ENCODE measurements around the gene NAV3.
A peak's percentile ranks its signal among the peaks of the same experiment; 100 is the strongest.

NAV3 gene

DNA sequence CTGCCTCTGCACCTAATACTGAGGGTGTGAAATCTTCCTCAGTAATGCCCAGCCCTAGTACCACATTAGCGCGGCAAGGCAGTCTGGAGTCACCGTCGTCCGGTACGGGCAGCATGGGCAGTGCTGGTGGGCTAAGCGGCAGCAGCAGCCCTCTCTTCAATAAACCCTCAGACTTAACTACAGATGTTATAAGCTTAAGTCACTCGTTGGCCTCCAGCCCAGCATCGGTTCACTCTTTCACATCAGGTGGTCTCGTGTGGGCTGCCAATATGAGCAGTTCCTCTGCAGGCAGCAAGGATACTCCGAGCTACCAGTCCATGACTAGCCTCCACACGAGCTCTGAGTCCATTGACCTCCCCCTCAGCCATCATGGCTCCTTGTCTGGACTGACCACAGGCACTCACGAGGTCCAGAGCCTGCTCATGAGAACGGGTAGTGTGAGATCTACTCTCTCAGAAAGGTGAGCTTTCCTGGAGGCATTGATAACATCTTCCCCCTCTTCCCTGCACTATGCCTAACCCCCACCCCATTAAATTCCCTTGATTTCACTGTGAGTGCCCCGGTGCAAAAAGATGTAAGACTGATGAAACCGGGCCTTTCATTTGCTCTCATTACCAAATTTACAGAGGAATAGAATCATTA lies 291.4 kb downstream of the NAV3 start:
- no peak for DNase-seq

DNA sequence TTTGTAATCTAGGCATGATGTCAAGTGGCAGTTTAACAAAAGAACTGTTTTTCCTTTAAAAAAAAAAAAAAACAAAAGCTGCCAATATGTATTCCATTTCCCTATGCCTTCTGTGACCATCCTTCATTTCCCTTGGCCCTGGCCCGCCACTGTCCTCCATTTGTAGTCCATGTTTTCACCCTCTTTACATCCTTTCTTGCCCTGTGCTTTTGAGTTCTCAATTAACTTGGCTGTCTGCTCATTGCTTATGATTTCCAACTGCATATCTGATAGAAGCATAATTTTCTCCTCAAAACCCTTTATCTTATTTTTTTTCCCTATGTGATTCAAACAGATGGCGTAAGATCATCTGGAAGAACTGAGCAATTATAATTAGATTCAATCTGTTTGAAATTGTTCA lies 297.5 kb downstream of the NAV3 start:
- DNase-seq: no peak

DNA sequence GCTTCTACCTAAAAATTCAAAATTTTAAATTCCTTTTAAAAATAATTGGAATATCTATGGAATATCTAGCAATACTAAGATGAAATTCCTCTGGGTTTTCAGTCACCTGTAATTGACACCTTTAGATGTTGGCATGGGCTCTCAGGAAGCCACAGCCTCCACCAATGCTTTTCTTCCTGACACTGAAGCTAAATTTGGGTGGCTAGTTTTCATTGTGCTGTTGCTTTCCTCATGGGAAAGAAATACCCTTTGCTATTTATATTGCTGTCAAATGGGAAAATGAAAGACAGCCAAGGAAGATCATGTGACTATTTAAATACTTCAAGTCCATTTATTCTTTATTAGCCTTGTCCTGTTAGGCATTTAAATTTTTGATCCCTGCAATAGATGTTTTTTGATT lies 313.0 kb downstream of the NAV3 start:
- DNase-seq: no peak

DNA sequence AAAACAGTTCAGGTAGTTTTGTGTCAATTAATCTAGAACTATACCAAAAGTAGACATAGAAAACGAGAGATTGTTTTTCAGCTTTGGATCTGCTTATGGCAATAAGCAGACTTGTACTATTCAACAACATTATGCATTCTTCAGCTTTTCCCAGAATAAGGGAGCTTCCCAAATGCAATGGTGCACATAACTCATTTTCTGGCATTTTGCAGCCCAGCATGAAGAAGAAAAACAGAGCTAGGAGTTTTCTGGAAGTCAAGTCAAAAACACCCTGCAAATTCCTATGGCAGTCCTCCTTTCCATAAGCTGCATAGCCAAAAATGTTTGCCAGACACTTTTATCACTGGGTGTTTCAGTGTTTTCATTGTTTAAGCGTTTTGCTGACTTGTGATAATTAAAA lies 314.7 kb downstream of the NAV3 start:
- DNase-seq: no peak

DNA sequence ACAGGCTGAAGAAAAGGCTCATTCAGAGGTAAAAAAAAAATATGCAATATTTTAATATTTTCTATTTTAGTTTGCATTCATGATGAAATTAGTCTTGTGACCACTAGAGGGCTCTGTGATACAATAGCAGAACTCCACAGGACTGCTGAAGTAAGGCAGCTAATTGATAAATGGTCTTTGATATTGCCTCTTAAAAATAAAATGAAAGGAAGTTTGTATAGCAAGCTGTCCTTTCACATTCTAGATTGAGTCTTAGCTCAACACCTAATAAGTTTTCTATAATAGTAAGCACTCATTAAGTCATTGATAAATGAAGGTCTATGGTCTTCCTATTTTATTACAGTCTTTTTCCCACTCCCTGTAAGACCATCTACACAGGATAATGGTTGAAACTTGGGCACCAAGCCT lies 315.7 kb downstream of the NAV3 start:
- peak; percentile 58 for DNase-seq

DNA sequence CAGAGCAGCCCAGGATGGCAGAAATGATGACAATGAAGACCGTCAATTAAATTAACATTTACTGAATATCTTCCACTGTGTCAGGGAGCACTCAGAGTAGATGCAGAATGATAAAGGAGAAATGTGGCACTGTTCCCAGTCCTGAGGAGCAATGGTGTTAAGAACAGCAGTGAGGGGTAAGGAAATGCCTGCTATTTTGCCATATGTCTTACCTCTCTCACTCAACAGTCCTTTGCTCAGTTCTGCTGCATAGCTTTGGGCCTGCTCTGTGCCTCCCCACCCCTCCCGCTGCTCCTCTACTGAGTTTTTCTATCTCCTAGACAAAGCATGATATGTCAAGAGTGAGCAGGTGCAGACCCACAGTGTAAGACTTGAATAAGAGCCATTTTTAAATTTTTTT lies 318.8 kb downstream of the NAV3 start:
- DNase-seq: no peak

DNA sequence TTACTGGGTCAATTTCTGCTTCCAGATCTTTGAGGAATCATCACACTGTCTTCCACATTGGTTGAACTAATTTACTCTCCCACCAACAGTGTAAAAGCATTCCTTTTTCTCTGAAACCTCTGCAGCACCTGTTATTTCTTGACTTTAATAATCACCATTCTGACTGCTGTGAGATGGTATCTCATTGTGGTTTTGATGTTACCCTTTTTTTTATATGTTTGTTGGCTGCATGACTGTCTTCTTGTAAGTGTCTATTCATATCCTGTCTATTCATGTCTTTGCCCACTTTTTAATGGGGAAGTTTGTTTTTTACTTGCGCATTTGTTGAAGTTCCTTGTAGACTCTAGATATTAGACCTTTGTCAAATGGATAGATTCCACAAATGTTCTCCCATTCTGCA lies 324.9 kb downstream of the NAV3 start:
- no peak for DNase-seq

DNA sequence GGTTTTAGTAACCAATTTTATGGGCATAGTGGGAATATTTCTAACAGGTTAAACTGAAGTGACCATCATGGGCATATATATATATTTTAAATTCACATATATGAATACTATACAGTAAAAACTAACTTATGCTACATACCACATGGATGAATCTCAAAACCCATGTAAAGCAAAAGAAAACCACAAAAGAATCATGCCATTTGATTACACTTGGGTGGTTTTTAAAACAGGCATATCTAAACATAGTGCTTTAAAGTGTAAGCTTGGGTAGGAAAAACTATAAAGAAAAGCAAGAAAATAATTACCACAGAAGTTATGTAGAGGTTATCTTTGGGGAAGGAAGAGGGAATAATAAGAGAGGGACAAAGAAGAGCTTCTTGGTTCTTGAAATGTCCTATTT lies 326.1 kb downstream of the NAV3 start:
- no peak for DNase-seq

DNA sequence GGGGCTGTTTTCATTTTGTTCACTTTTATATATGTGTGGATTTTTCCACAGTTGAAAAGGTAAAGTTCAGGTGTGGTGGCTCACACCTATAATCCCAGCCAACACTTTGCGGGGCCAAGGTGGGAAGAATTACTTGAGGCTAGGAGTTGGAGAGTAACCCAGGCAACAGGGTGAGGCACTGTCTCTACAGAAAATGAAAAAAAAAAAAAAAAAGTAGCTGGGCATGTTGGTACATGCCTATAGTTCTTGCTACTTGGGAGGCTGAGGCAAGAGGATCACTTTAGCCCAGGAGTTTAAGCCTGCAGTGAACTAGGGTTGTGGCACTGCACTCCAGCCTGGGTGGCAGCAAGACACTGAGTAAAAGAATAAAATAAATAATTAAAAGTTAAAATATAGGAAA lies 326.5 kb downstream of the NAV3 start:
- no peak for DNase-seq

DNA sequence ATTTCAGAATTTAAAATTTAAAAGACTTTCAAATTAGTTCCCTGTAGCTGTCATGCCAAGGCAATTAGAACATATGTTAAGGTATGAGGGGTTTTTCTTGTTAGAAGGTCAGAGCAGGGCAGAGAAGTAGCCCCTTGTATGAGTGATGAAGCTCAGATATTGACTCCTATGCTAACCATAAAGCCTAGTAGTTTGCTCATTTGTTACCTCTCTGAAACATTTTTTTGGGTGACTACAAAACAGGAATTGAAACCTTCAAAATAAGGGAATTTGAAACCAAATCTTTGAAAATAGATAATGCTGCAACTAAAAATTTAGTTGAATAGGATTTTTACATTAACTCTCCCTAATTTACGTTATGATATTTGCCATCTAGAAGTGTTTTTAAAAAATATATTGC lies 333.5 kb downstream of the NAV3 start:
- no peak for DNase-seq

DNA sequence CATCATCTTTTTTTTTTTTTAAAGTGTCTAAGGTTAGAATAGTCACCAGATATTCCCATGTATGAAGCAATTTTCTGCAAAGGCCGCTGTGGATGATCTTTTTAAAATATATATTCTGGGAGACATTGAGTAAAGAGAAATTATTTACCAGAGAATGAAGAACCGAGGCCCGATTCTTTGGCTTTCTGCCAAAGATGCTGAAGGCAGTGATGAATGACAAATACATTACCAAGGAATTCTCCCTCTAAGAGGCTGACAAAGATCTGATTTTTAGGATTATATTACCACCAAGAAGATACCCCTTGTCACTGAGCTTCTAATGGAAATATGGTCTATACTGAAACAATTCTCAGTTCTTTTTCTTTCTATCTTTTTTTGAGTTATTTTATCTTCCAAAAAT lies 336.8 kb downstream of the NAV3 start:
- DNase-seq: no peak

DNA sequence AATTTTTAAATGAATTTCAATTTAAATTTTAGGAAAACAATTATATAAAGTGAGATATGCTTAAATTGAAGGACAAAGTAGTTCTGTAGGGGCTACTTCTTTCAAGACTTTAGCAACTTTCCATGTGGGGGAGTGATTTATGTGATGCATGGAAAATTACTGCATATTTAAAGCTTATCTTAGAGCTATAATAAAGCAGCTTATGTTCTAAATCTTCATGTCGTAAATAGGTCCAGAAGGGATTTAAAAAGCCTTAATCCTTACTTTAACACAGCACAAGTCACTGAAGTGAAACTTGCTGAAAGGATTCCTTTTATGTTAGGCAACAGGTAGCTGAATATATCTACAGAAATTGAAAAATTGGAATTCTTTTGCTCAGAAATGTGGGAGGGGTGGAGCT lies 340.4 kb downstream of the NAV3 start:
- DNase-seq: no peak

DNA sequence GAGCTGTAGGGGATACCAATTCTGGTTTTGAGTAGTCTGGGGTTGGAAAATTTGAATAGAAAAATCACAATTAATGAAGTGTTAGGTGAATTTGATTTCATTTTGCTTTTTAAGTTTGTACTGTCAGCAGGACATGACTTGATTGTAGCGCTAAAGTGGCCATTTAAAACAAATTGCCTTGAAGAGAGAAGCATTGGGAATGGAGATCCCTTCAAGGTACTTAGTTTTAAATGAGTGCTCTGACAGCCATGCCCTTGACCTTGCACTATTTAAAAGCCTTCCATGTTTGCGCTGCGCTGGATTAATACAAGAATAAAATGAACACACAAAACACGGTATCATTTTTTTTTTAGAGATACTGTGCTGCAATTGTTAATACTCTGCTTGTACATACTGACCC lies 345.9 kb downstream of the NAV3 start:
- no peak for DNase-seq

DNA sequence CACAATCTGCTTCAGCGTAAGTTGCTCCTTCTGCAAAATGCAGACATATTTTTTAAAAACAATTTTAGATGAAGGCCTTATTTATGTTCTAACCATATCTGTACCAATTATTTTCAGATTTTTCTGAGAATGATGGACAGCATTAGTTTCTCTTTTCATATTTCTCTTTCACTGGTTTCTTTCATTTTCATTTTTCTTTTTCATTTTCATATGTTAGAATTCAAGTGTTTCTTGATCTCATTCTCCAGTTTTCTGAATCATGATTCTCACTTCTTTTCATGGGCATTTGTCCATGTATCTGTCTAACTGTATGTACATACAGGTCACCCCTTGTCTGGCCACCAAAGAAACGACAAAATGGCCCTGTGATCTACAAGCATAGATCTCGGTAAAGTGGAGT lies 346.6 kb downstream of the NAV3 start:
- no peak for DNase-seq

DNA sequence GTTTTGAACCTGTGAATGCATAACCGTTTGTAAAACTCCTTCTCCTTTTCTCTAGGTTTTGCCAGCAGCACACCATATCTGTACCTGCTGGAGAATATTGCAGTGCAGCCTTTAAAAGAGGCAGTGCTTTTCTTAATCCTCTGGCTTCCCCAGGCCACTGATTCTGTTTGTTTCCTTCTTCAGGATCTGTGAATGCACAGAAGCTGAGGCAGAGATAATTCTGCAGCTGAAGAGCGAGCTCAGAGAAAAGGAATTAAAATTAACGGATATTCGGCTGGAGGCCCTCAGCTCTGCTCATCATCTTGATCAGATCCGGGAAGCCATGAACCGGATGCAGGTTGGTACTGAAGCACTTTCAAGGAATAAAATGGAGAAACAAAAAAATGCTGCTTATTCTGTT lies 348.7 kb downstream of the NAV3 start:
- DNase-seq: no peak

DNA sequence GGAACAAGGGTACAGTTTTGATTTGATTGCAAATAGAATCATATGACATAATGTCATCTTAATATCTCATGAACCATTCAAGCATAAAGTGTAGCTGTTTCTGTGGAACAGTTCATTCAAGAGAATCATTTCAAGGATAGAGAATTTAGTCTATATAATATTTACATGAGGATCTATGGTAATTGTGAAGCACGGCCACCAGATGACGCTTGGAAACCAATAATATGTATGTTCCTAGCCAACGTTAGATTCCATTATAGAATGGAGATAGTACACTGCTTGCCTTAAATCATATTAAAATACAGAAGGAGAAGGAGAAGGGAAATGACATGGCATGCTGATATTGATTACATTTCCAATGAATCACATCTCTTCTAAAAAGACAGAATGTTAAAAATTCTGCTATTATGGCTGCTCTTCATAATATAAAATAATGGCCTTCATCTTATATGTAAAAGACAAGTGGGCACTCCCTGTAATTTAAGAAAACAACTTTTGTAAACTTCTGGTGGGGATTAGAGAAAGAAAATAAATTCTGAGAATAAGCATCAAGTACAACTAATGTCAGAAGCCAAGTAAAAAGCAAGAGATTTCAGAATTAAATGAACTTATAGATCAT lies 351.0 kb downstream of the NAV3 start:
- peak; percentile 63 for DNase-seq

DNA sequence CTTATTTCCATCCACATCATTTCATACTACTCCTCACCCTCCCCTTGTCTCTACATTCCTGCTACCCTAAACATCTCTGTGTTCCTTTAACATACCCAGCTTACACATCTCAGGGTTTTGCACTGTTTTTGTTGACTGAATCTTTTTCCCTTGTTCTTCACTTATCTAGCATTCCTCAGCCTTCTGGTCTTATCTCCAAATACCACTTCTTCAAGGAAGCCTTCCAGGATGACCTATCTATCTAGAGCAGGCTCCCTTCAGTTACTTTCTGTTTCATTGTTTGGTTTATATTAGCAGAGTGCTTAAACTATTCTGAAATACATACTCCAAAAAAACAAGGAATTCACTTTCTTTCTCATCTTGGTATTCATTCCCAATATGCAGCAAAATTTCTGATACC lies 353.1 kb downstream of the NAV3 start:
- no peak for DNase-seq

DNA sequence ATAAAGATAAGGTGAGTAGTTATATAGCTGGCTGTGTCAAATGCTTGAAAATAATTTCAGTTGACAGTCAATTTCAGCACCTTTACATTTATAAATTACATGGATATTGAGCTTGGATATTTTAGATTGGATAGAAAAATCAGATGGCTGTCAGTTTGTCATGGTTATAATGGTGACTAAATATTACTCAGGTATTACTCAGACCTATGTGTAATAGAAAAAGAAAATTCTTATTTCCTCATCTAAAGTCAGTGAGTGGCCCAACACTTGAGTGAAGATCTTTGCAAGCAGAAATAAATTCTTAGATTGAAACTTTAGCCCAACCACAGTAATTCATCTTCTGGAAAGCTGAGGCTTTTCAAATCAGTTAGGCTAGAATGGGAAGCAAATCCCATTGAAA lies 354.4 kb downstream of the NAV3 start:
- no peak for DNase-seq

DNA sequence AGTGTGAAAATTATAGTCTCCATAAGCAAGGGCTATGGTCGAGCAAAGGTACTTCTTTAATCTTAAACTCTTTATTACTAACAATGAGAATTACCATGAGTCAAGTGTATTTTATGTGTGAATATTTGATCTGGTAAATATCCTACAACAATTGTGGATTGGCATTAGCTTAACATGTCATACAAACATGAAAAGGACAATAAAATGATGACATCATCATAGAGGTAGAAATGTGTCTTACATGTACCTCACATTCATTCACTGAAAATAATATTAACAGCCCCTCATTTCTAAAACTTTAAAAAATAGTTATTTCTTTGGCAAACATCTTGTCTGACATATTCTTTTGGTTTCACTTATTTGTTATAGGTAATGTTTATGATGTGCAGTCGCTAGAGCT lies 355.0 kb downstream of the NAV3 start:
- no peak for DNase-seq

DNA sequence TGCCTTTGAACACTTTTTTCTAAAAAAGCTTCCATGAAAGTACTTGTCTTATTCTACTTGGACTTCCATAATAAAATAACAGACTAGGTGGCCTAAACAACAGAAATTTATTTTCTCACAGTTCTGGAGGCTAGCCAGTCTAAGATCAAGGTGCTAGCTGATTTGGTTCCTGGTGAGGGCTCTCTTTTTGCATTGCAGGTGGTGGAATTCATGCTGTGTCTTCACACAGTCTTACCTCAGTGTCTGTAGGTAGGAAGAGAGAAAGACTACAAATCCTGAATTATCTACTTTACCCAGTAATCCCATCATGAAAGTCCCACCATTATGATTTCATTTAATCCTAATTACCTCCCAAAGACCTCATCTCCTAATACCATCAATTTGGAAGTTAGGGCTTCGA lies 356.0 kb downstream of the NAV3 start:
- DNase-seq: no peak

DNA sequence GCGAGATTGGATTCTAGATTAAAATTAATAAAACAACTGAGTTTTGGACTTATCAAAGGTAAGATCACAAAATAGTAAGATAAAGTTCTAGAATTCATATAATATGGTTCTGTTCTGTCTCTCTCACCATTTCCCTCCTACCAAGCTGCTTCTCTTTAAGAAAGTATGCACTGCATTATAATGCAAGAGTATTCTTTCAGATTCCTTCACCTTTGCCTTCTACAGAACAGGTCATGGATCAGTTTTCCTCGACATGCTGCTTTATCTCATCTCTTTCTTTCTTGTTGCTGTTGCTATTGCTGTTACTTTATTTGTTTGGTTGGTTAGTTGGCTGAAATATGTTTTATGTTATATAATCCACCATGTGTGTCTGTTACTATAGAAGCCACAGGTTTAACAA lies 357.0 kb downstream of the NAV3 start:
- no peak for DNase-seq

DNA sequence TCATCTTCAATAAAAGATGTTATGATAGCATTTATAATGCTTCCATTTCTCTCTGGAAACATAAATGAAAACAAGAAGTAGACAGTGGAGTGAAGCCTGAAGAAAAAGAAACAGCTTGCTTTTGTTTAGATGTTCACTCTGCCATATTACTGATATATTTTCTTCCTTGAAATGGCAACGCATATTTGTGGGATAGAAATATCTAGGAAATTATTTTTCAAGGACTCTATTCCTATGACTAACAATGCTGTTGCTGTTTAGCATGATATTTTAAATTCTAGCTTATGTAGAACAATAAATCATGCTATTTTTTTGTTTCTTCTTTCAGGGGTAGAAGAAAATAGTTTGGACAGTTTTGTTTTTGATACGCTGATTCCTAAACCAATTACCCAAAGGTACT lies 359.0 kb downstream of the NAV3 start:
- DNase-seq: no peak

DNA sequence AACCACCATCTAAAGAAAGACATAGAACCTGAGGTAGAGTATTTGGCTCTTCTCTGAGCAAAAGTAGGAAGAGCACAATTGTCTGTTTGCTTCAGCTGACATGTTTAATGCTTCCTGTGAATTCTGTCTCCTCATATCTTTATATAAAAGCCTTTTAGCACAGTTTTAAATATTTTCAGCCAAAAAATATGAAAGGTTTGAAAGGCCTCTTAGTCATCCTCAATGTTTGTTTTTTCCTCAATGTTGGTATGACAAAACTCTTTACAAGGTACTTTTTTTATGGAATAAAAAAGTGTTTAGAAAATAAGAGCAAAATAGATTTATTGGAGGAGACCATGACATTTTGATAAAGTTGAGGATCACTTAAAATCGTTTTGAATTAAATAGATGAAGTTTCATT lies 360.9 kb downstream of the NAV3 start:
- no peak for DNase-seq

DNA sequence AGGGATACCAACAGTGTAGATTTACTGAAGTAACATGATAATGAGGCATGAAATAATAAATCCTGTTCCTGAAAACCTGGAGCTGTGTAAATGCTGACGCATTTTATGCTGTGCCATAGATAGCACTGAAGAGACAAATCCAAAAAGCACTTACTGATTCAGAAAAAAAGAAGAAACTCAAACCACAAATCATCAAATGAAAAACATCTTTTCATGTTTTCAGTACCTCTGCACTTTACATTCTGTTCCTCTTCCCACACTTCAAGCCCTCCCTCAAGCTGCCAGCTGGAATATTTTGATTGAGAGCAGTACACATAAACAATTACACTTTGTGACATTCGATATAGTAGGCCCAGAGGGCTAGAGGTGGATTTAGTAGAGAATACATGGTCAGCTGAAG lies 362.3 kb downstream of the NAV3 start:
- DNase-seq: no peak

DNA sequence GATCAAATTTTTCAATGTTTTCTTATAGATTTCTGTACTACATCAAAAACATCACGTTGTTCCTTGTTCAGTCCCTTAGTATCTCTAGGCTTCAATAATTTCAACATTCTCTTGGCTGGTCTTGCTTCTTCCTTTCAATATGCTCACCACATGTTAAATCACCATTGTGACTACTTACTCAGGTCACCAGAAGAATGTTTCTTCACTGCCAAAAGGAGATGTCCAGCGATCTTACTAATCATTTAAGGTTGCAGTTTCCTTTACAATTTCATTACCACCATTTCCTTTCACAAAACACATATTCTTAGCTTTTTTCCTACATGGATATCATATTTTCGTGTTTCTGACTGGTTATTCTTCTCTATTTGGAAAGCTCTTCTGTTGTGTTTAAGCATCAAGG lies 363.8 kb downstream of the NAV3 start:
- DNase-seq: no peak
